Measurements from ENCODE around the gene PPP2R2B.
"Not testable (repeated sequence)": the region's sequence is repeated elsewhere in the genome, so short reads cannot be mapped to it uniquely, and the experiment has no call there.

Gene PPP2R2B

GRCh38 chr5:146561711-146562110, 316.8 kb downstream of the PPP2R2B start:
- TF ChIP-seq, protein P1, sequence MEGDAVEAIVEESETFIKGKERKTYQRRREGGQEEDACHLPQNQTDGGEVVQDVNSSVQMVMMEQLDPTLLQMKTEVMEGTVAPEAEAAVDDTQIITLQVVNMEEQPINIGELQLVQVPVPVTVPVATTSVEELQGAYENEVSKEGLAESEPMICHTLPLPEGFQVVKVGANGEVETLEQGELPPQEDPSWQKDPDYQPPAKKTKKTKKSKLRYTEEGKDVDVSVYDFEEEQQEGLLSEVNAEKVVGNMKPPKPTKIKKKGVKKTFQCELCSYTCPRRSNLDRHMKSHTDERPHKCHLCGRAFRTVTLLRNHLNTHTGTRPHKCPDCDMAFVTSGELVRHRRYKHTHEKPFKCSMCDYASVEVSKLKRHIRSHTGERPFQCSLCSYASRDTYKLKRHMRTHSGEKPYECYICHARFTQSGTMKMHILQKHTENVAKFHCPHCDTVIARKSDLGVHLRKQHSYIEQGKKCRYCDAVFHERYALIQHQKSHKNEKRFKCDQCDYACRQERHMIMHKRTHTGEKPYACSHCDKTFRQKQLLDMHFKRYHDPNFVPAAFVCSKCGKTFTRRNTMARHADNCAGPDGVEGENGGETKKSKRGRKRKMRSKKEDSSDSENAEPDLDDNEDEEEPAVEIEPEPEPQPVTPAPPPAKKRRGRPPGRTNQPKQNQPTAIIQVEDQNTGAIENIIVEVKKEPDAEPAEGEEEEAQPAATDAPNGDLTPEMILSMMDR (IDR thresholded peaks at IDR 0.05; ENCODE audit: low read depth, low read length, missing control alignments), result no peak
- in situ Hi-C loops (cut with HindIII; ENCODE audit: low pct_ligation_motif_present, low sequenced_read_pairs), result no loop called here
- no peak for DNase-seq
- Histone ChIP-seq H3K36me3 (replicated peaks) (no peaks in the 10 kb centered on the region), H3K27ac (no peak overlapping the region), H3K4me3 (ENCODE audit: low read depth, low read length) (no peak overlapping the region), H3K27me3 (replicated peaks) (no peaks in the 10 kb centered on the region)

GRCh38 chr5:146560205-146560812, 318.2 kb downstream of the PPP2R2B start:
- Histone ChIP-seq H3K36me3 (replicated peaks) (no peaks in the 10 kb centered on the region), H3K27ac (no peak overlapping the region), H3K4me3 (ENCODE audit: low read depth, low read length) (no peak overlapping the region), H3K27me3 (replicated peaks) (no peaks in the 10 kb centered on the region)
- DNase-seq, result no peak
- TF ChIP-seq, protein P1 (IDR thresholded peaks at IDR 0.05; ENCODE audit: low read depth, low read length, missing control alignments), result no peak
- in situ Hi-C loops (cut with HindIII; ENCODE audit: low pct_ligation_motif_present, low sequenced_read_pairs), result no loop called here

DNA sequence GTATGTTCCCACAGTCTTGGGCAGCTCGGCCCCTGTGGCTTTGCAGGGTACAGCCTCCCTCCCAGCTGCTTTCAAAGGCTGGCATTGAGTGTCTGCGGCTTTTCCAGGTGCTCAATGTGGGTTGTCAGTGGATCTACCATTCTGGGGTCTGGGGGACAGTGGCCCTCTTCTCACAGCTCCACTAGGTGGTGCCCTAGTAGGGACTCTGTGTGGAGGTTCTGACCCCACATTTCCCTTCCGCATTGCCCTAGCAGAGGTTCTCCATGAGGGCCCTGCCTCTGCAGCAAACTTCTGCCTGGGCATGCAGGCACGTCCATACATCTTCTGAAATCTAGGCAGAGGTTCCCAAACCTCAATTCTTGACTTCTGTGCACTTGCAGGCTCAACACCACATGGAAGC, 321.7 kb downstream of the PPP2R2B start:
- H3K4me3 ChIP-seq (ENCODE audit: low read depth, low read length); H3K27ac ChIP-seq; H3K27me3 ChIP-seq (replicated peaks); DNase-seq; H3K36me3 ChIP-seq (replicated peaks); in situ Hi-C loops (cut with HindIII; ENCODE audit: low pct_ligation_motif_present, low sequenced_read_pairs): not testable (repeated sequence)

DNA sequence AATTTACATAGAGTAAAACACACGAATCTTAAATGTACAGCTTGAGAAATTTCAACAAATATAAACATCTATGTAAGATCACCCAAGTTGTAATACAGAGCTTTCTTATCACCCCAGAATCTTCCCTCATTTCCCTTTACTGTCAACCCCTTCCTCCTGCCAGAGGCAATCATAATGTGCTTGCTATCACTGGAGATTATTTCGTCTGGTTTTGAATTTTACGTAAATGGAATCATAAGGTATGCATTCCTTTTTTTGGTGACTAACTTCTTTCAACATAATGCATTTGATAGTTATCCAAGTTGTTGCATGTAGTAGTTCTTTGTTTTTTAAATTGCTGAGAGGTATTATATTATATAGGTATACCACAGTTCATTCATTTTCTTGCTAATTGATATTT, 325.1 kb downstream of the PPP2R2B start:
- H3K4me3 ChIP-seq (ENCODE audit: low read depth, low read length), result no peak overlapping the region
- DNase-seq, result no peak
- in situ Hi-C loops (cut with HindIII; ENCODE audit: low pct_ligation_motif_present, low sequenced_read_pairs), result no loop called here
- no peaks in the 10 kb centered on the region for H3K27me3 ChIP-seq (replicated peaks)
- no peak overlapping the region for H3K27ac ChIP-seq
- TF ChIP-seq, protein P1 (IDR thresholded peaks at IDR 0.05; ENCODE audit: low read depth, low read length, missing control alignments), result no peak
- no peaks in the 10 kb centered on the region for H3K36me3 ChIP-seq (replicated peaks)

DNA sequence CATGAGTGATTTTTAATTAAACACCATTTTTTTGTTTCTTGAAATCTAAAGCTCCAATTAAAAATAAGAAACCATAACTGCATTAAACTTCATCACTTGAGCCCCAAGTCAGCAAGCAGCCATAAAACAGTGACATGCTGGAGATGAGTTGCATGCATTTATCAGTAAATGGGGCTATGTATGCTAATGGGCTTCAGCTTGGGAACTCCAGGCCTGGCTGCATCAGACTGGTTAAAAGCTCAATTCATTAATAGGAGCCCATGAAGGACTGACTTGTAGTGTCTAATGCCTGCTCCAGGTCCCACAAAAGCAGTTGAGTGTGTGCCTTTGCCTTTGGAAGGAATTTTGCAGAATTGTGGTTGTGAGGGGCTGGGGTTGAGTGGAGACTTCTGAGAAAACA, 328.9 kb downstream of the PPP2R2B start:
- H3K27me3 ChIP-seq (replicated peaks), result no peaks in the 10 kb centered on the region
- TF ChIP-seq, protein P1 (IDR thresholded peaks at IDR 0.05; ENCODE audit: low read depth, low read length, missing control alignments), result no peak
- no peaks in the 10 kb centered on the region for H3K36me3 ChIP-seq (replicated peaks)
- no peak overlapping the region for H3K4me3 ChIP-seq (ENCODE audit: low read depth, low read length)
- in situ Hi-C loops (cut with HindIII; ENCODE audit: low pct_ligation_motif_present, low sequenced_read_pairs), result loop anchor here (25.0 kb wide), 1 partner anchor 638 kb away; no protein-coding TSS in a partner anchor
- no peak overlapping the region for H3K27ac ChIP-seq
- no peak for DNase-seq

DNA sequence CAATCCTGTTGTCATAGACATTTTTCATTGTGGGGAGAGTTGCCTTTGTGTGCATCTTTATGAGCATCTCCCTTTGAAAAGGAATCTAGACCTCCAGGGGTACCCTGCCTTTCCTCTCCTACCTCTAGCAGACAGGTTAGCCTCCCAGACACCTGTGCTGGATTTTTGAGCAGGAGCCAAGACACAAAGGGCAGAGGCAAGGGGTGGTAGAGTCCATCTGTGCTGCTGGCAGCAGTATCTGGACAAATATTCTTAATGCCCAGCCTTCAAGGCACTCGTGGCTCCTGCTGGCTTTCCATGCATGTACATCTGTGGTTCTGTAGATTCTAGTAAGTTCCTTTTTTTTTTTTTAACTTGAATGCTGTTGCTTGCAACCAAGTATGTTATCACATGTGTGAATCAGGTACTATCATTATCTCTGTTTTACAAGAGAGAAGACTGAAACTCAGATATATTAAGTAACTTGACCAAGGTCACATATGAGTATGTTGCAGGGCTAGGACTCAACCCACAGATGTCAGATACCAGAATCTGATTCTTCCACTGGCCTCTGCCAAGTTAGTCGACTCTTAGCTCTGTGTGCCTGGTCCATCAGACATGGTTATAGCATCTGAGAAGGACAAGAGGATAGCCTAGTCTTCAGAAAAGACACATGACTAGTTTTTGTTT, 329.6 kb downstream of the PPP2R2B start:
- H3K36me3 ChIP-seq (replicated peaks), result no peaks in the 10 kb centered on the region
- in situ Hi-C loops (cut with HindIII; ENCODE audit: low pct_ligation_motif_present, low sequenced_read_pairs), result loop anchor here (25.0 kb wide), 1 partner anchor 638 kb away; no protein-coding TSS in a partner anchor
- no peak for DNase-seq
- H3K4me3 ChIP-seq (ENCODE audit: low read depth, low read length), result no peak overlapping the region
- no peak overlapping the region for H3K27ac ChIP-seq
- TF ChIP-seq, protein P1 (IDR thresholded peaks at IDR 0.05; ENCODE audit: low read depth, low read length, missing control alignments), result no peak
- H3K27me3 ChIP-seq (replicated peaks), result no peaks in the 10 kb centered on the region
